Hepatocyte (in vitro differentiated cells): ENCODE measurements around the gene CELA1. TPM values are rescaled to one million over a fixed set of nuclear protein-coding genes. Genes with fewer than 3 reads are reported as not detected.

Experiments used
- DNase-seq: peaks from one replicate; pipeline ENCODE4 v3.0.0-alpha.2; 2016; ENCODE audit warnings: low spot score
- H2AFZ ChIP-seq: fragments of 200-600 bp; sonication (generic); 2 replicates; pipeline ENCODE4 v1.6.0; 2016; ENCODE audit warnings: antibody characterized with exemption, mild to moderate bottlenecking
- H3K27ac ChIP-seq: fragments of 200-600 bp; sonication (generic); 2 replicates; pipeline ENCODE4 v1.5.1; 2016; ENCODE audit warnings: mild to moderate bottlenecking
- H3K27me3 ChIP-seq: fragments of 200-600 bp; sonication (generic); 2 replicates; pipeline ENCODE4 v1.6.1; 2016
- H3K36me3 ChIP-seq: fragments of 200-600 bp; sonication (generic); replicated peaks from 2 replicates; pipeline ENCODE4 v1.5.1; 2016; ENCODE audit warnings: low read depth; ENCODE audit not compliant: insufficient read depth
- H3K4me1 ChIP-seq: fragments of 200-600 bp; sonication (generic); 2 replicates; pipeline ENCODE4 v1.5.1; 2016; ENCODE audit warnings: mild to moderate bottlenecking, moderate library complexity; ENCODE audit not compliant: insufficient read depth
- H3K4me2 ChIP-seq: fragments of 200-600 bp; sonication (generic); 2 replicates; pipeline ENCODE4 v1.6.0; 2016
- H3K4me3 ChIP-seq: fragments of 200-600 bp; sonication (generic); 2 replicates; pipeline ENCODE4 v1.5.1; 2016; ENCODE audit warnings: mild to moderate bottlenecking
- H3K79me2 ChIP-seq: fragments of 200-600 bp; sonication (generic); 2 replicates; pipeline ENCODE4 v1.6.0; 2017; ENCODE audit warnings: mild to moderate bottlenecking
- H3K9me2 ChIP-seq: fragments of 200-600 bp; sonication (generic); replicated peaks from 2 replicates; pipeline ENCODE4 v1.6.0; 2017; ENCODE audit warnings: mild to moderate bottlenecking; ENCODE audit not compliant: insufficient read depth
- H3K9me3 ChIP-seq: fragments of 200-600 bp; sonication (generic); 2 replicates; pipeline ENCODE4 v1.5.1; 2016; ENCODE audit warnings: low read depth, mild to moderate bottlenecking
- H4K20me1 ChIP-seq: fragments of 200-600 bp; sonication (generic); 2 replicates; pipeline ENCODE4 v1.6.0; 2016; ENCODE audit warnings: mild to moderate bottlenecking; ENCODE audit not compliant: insufficient read depth, poor library complexity, severe bottlenecking
- CTCF ChIP-seq: fragments of 200-600 bp; sonication (generic); IDR thresholded peaks from 2 replicates; pipeline ENCODE4 v1.5.1; 2016; ENCODE audit warnings: antibody characterized with exemption, mild to moderate bottlenecking; ENCODE audit not compliant: poor library complexity
- EZH2 ChIP-seq: fragments of 200-600 bp; sonication (generic); IDR thresholded peaks from 2 replicates; pipeline ENCODE4 v1.6.1; 2016; ENCODE audit warnings: antibody characterized with exemption, mild to moderate bottlenecking, borderline replicate concordance
- EZH2phosphoT487 ChIP-seq: fragments of 200-600 bp; sonication (generic); IDR thresholded peaks from one replicate; pipeline ENCODE4 v1.6.1; 2018; ENCODE audit warnings: antibody characterized with exemption, mild to moderate bottlenecking, low read depth, moderate library complexity; ENCODE audit not compliant: unreplicated experiment, severe bottlenecking
- WGBS: methylation state at CpG from one replicate; pipeline ENCODE4 v1.1.6; 2016; ENCODE audit warnings: low lambda C conversion rate; ENCODE audit errors: missing lambda C conversion rate; 5-methylcytosine and 5-hydroxymethylcytosine counted together
- polyA plus RNA-seq: library from polyadenylated mRNA; unstranded; fragments of >200 nt; fragmentation: Nextera tagmentation; extraction: Ambion mirVana; gene quantifications from 2 replicates; pipeline ENCODE4 v1.2.1, GENCODE V29; 2016
- total RNA-seq: library from RNA; depleted of rRNA; stranded (reverse); fragments of >200 nt; gene quantifications from 2 replicates; pipeline ENCODE4 v1.2.3, GENCODE V29; 2014

Gene CELA1
- total RNA-seq (not detected in 2 replicates), polyA plus RNA-seq (not detected in 2 replicates)

- no peaks in the 10 kb centered on the region for H3K9me3 ChIP-seq
- H3K4me1 ChIP-seq, result no peaks in the 10 kb centered on the region
- no peaks in the 10 kb centered on the region for H4K20me1 ChIP-seq
- H3K4me3 ChIP-seq, result no peak within 1 kb of the TSS
- no peaks in the 10 kb centered on the region for H3K79me2 ChIP-seq
- no peak within 1 kb of the TSS for H3K27ac ChIP-seq
- TF ChIP-seq EZH2phosphoT487 (no peak), CTCF (no peak), EZH2 (no peak)
- H3K27me3 ChIP-seq, result no peaks in the 10 kb centered on the region
- WGBS, result 93% methylated on average over 3 of the region's 3 CpGs
- H2AFZ ChIP-seq, result no peak within 1 kb of the TSS
- DNase-seq, result no peak
- H3K4me2 ChIP-seq, result no peak within 1 kb of the TSS
- no peaks in the 10 kb centered on the region for H3K9me2 ChIP-seq
- H3K36me3 ChIP-seq, result no peaks in the 10 kb centered on the region
Measured at GRCh38 chr12:51346581-51346980, at the start of gene CELA1. Gene CELA1, minus strand, starts transcription at chr12:51346679. Its CDS starts 41 bp downstream, at chr12:51346638.

GRCh38 chr12:51395283-51396230 lies 49.1 kb upstream of the CELA1 start:
- H3K4me1 ChIP-seq, result peaks cover 26% of the 10 kb centered on the region
- DNase-seq, result no peak
- H3K9me2 ChIP-seq, result no peaks in the 10 kb centered on the region
- H3K27ac ChIP-seq, result no peak overlapping the region
- H3K9me3 ChIP-seq, result no peaks in the 10 kb centered on the region
- no peaks in the 10 kb centered on the region for H3K79me2 ChIP-seq
- no peaks in the 10 kb centered on the region for H3K36me3 ChIP-seq
- H3K4me3 ChIP-seq, result no peak overlapping the region
- no peak overlapping the region for H3K4me2 ChIP-seq
- no peak for TF ChIP-seq CTCF
- TF ChIP-seq EZH2phosphoT487, result no peak
- TF ChIP-seq EZH2, result no peak
- H3K27me3 ChIP-seq, result no peaks in the 10 kb centered on the region
- WGBS, result 65% methylated on average over 7 of the region's 8 CpGs
- H2AFZ ChIP-seq, result no peak overlapping the region
- no peaks in the 10 kb centered on the region for H4K20me1 ChIP-seq

GRCh38 chr12:51393676-51394545 lies 47.4 kb upstream of the CELA1 start:
- WGBS, result 89% methylated on average over 14 of the region's 14 CpGs
- no peaks in the 10 kb centered on the region for H3K27me3 ChIP-seq
- no peak overlapping the region for H3K4me3 ChIP-seq
- H3K27ac ChIP-seq, result no peak overlapping the region
- H3K9me3 ChIP-seq, result no peaks in the 10 kb centered on the region
- no peak overlapping the region for H2AFZ ChIP-seq
- no peak for TF ChIP-seq CTCF
- TF ChIP-seq EZH2phosphoT487, result no peak
- no peak for TF ChIP-seq EZH2
- no peaks in the 10 kb centered on the region for H3K79me2 ChIP-seq
- no peaks in the 10 kb centered on the region for H4K20me1 ChIP-seq
- no peaks in the 10 kb centered on the region for H3K9me2 ChIP-seq
- peaks cover 22% of the 10 kb centered on the region for H3K4me1 ChIP-seq
- DNase-seq, result no peak
- H3K36me3 ChIP-seq, result no peaks in the 10 kb centered on the region
- no peak overlapping the region for H3K4me2 ChIP-seq
